ENCODE measurements around the gene PPP1R14C.

The PPP1R14C gene

DNA sequence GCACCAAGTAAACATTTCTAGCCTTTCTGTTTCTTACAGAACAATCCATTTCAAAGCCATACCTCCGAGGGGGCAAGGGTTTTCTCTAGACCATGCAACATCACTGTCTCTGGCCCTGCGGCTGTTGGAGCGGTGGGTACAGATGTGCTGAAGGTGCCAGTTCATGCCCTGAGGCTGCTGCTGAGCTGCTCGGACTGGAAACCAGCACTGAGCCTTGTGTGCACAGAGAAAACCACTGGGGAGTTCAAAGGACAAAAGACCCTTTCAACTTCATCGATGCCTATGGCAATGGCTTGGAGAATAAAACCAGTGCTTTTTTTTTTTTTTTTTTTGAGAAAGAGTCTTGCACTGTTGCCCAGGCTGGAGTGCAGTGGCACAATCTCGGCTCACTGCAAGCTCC is 132.6 kb downstream of the PPP1R14C start:
- DNase-seq: no peak

DNA sequence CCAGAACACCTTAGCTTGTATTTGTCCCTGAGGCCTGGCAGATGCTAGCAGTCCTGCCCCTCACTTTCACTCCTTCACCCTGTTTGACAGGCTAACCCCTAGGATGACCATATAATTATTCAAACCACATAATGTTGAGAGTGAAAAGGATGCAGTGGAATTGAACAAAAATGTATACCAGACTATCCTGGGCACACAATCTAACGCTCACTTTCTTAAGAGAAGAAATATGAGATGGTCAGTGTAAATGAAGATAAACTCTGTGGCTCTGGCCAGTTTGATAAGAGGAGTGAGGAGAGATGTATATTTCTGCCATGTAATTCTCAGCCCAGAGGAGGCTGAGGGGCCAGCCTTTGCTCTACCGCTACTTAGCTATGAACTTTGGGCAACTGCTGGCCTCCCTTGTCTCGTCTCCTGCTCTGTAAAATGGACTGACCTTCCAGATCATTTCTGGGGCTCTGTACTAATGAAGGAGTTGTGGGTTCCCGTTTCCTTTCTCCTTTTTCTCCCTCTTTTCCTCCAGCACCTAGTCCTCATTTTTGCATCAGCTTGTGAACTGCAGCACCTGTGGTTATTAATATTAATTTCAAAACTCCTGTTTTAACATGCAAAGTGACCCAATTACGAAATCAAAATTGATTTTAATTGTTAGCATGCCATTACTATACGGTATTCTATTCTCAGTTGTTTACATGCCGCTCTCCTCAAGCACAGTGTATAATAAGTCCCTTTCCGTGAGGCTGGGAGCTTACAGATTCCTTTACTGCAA is 133.5 kb downstream of the PPP1R14C start:
- DNase-seq: no peak

DNA sequence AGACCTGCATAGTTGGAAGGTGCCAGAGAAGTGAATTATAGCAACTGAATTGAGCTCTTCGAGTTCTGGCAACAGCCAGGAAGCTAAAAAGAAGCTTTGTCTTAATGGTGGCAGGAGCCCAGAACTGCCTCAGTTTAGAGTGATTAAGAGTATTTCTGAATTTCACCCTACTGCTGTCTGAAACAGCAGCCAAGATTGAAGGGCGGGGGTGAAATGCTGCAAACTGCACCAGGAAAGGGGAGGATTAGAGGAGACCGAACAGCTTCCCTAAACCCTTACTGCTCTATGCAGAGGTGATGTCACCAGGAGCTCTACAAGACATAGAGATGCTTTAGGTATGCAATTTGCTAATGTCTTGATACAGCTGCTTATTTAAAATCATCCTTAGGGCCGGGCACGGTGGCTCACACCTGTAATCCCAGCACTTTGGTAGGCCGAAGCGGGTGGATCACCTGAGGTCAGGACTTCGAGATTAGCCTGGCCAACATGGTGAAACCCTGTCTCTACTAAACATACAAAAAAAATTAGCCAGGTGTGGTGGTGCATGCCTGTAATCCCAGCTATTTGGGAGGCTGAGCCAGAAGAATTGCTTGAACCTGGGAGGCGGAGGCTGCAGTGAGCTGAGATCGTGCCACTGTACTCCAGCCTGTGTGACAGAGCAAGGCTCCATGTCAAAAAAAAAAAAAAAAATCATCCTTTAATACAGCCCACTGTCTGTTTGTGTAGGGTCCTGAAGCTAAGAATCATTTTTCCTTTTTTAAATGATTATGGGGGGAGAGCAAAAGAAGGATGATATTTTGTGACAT is 134.3 kb downstream of the PPP1R14C start:
- no peak for DNase-seq

DNA sequence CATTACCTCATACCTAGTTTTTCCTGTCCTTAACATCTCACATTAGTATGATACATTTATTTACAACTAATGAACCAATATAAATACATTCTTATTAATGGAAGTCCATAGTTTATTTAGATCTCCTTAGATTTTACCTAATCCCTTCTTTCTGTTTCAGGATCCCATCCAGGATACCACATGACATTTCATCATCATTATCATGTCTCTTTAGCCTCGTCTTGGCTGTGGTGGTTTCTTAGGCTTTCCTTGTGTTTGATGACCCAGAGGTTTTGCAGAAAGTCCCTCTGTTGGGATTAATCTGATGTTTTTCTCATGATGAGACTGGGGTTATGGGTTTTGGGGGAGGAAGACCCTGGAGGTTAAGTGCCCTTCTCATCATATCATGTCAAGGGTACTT is 136.7 kb downstream of the PPP1R14C start:
- DNase-seq: no peak

DNA sequence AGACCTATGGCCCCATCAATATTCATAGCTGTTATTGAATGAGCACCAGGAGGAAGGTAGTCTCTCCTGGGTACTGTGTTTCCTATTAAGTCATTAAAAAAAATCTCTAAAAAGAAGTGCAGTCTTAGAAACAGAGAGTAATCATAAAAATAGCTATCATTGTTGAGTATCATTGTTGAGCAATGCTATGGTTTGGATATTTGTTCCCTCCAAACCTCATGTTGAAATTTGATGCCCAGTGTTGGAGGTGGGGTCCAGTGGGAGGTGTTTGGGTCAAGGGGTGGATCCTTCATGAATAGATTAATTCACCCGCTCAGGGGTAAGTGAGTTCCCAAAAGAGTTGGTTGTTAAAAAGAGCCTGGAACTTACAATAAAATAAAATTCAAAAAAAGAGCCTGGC is 137.9 kb downstream of the PPP1R14C start:
- DNase-seq: no peak

DNA sequence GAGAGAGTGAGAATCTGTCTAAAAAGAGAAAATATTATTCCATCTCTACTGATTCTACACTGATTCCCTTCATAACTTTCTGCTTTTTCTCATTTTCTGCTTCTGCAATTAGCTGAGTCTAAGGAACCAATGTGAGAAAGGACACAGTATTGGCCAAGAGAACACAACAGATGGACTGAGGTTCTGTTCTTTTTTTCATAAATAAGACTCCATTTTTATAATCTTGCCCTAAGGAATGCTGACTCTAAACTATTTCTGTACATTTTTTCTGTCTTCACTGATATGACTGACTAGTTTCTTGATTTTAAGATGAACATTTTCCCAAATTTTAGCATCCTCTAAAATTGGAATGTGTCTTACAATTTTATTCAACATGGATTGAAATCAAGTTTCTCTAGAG is 138.9 kb downstream of the PPP1R14C start:
- DNase-seq: no peak

DNA sequence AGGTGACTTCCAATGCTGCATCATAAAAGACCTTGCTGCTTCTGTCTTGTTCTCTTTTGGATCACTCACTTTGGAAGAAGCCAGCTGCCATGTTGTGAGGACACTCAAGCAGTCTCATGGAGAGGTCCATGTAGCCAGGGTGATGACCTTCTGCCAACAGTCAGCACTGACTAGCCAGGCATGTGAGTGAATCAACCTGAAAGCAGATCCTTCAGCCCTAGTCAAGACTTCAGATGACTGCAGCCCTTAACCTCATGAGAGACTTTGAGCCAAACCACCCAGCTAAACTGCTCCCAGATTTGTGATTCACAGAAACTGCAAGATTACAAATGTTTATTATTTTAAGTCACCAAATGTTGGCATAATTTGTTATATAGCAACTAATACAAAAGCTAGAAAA is 140.0 kb downstream of the PPP1R14C start:
- no peak for DNase-seq

DNA sequence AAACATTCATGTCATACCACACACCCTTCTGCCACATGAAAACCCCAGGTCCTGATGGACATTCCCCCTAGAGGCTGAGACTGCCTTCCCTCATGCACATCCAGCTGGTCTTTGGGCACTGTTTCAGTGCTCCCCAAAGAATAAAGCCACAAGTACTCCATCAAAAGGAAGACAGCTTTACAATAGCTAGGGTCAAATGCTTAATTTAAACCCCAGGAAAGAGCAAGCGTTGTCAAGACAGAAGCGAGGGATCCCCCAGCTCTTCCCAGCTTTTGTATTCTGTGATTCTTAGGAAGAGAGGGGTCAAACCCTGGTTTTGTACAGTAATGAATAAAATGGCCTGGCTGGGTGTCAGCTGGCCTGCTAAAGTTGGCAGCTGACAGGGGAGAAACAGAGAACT is 143.6 kb downstream of the PPP1R14C start:
- DNase-seq: no peak

DNA sequence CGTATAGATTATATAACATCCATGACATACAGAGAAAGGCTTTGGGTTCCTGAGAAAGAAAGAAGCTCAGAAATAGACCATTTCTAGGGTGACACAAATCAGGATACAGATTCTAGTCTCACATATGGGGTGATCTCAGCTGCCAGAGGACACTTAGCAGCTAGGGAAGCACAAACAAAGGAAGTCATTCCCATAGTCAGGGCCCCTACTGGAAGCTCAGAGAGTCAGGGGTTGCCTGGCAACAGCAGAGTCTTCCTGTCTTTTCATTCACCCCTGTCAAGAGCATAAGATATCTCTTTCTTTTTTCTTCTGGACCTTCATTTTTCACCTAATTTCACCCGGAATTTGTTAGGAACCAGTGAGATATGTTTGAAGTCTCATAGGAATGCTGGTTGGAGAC is 144.1 kb downstream of the PPP1R14C start:
- DNase-seq: no peak

DNA sequence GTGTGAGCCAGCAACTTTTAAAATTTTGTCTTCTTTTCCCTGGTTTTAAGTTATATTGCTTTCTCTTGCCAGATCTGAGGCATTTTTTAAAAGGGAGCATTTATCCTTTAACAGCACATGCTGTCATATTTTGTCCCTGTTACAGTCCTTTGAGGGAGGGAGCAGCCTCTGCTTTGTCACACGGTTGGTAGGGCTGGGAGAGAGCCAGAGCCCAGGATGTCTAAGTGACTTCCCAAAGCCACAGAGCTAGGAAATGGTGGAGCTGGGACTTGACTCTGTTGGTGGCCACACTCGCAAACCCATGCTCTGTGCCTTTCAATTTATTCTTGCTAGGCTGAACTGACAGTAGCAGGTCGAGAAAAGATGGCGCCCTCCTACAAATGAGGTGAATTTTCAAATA is 145.6 kb downstream of the PPP1R14C start:
- DNase-seq: no peak

DNA sequence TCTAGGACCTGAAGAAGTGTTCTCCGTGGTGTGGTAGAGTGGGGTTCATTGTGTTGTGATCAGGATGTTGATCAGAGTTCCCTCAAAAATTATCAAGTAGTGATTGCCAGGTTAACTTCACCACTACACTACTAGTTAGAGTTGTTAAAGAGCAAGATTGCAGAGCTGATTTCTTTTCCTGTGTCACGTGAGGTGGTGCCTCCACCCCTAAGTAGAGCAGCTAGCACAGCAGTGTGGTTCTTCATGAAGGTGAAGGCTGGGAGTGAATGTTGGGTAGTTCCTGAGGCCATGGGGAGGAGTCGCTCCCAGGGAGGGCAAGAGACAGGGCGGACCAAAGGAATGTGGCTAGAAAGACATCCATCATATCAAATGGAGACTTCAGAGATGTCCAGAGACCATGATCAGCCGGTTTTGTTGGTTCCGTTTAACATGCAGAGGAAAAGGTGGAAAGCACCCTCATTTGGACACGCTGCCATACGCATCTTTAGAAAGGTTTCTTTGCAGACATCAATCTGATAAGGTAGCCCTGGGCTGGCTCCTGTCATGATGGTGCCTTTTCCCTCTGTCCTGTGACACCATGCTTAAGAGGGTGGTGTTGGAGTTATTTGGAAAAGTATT is 146.7 kb downstream of the PPP1R14C start:
- DNase-seq: no peak

DNA sequence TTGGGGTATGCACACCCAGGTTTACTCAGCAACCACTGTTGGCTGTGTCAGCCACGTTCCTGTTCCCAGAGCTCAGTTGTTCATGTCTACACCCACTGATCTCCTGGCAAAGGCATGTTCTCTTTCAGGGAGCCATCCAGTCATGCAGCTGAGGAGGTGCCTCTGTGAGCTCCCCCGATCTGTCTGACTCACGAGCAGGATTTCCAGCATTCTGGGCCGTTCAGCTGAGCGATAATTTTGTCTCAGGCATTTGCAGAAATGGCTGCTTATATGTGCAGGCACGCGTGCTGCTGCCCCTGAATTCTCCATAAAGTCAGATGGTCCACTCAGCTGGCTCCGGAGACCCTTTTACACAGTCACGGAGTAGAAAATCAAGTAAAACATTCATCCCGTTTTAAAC is 147.6 kb downstream of the PPP1R14C start:
- DNase-seq: no peak

DNA sequence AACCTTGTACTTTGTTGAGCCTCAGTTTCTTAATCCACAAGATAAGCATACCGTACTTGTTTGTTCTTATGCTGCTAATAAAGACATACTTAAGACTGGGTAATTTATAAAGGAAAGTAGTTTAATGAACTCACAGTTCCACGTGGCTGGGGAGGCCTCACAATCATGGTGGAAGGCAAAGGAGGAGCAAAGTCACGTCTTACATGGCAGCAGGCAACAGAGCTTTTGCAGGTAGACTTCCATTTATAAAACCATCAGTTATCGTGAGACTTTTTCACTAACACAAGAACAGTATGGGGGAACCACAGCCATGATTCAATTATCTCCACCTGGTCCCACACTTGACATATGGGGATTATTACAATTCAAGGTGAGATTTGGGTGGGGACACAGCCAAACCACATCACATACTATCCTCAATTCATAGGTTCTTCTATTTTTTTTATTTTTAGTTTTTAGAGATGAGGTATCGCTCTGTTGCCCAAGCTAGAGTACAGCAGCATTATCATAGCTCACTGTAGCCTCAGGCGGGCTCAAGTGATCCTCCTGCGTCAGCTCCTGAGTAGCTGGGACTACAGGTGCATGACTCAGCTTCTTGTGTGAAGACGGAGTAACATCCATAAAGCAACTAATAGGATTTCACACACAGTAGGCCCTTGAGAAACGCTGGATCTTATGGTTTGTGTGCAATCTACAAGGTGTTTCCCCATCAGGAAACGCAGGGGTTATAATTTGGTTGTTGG is 149.3 kb downstream of the PPP1R14C start:
- no peak for DNase-seq

DNA sequence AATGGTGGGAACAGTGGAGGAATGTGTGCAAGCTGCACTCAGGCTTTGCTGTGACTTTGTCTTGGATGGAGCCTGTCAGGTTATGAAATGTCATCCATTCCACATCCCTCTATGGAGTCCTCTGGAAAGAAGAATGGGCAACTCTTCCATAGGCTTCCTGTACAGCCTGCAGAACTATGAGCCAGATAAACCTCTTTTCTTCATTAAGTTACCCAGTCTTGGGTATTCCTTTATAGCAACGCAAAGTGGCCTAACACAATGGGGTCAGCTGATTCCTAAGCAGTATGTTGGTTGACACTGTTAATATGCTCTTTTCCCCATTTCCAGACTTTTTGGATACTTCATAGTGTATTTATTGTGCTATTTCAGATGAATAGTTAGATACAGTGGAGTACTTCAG is 150.2 kb downstream of the PPP1R14C start:
- no peak for DNase-seq

DNA sequence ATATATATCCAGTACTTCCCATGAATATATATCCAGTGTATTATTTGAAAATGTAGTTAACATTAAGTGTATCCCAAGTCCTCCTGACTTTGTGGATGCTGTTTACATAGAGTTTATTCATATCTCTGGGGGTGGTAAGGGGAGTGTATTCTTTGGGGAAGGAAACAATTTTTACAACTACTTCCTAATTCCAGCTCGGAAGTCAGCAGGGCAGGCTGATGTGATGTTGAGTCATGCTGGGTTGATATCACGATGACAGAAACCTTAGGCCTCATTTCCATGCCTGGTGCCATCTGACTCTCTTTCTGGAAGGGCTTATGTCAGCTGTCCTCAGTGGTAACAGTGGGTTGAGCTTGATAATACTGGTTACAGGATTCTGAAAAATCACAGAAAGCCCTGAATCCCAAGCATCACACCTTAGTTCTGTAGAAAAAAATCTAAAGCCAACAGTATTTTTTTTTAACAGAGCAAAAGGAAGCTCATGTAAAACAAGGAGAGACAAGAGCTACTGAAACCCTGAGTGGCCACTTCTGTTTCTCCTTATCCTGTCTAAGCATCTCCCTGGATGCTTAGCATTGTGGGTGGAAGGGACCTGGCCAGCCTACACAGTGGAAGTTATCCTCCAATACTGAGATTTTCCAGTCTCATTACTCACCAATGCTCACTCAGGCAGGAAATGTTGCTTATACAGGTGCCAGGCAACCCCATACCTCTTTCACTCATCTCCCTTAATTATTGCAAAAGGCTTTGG is 150.8 kb downstream of the PPP1R14C start:
- no peak for DNase-seq

DNA sequence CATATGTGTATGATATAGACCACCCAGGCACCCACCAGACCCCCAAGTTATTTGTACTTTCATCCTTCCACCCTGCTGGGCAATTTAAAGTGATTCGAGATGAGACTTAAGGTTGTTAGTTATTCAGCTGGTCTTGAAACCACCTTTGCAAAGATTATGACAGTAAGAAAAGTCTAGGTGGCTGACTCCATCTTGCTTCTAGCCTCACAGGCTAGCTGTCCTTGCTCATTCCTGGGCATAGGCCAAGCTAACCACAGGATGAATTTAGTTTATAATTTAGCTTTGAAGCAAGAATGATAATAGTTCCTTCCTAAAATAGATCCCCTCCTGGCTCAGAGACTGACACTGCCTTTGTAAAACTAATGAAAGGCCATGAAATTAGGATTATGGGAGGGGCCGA is 154.0 kb downstream of the PPP1R14C start:
- DNase-seq: no peak

DNA sequence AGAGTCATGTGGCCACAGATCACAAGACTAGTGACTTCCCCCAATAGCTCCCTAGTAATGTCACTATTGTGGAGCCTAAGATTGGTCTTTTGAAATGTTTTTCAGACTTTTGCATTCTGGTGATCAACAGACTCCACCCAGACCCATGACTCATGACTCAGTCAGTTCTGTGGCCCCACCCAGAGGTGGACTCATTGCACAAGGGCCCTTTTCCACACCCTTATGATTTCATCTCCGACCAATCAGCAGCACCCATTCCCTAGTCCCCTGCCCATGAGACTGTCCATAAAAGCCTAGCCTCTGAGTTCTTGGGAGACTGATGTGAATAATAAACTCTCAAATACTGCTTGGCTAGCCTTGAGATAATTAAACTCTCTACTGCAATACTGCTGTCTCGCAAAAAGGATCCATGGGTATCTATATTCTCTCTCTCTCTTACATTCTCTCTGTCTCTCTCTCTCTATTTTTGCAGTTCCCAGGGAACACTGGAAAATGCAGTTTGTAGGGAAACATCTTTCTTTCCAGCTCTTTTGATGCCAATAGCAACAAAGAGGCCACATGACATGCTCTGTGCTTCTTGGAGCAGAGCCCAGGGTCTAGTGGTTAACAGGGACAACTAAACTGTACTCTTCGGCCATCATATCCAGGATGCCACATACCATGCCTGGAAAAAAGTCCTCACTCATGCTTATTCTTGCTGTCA is 154.6 kb downstream of the PPP1R14C start:
- DNase-seq: no peak

DNA sequence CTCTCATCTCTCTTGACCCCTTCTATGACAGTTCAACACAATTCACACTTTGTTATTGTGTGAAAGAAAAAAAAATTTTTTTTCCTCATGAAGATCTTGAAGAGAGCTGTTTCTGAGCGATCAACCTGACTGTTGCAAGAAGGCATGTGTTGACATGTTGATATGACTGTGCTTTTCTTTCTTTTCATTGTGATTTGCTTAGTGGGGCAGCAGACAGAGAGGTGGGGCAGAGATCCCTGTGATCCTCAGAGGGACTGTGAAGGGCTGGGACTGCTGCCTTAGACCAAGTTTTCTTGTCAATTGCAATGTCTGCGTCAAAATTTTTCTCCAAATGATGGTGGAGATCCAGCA is 155.2 kb downstream of the PPP1R14C start:
- DNase-seq: no peak

DNA sequence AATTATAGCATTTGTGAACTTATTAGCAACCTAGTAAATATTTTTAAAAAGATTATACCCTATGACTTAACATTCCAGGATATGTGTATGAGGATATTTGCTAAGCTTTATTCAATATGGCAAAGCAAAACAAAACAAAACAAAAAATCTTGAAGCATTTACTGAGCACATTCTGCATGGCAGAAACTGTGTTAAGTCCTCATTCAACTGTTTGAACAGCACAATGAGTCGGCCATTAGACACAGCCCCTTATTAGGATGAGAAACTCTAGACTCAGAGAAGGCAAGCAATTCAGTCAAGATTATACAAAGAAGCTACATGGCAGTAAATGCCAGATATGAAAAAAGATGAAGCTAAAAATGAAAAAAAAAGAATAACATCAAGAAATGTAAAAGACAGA is 155.8 kb downstream of the PPP1R14C start:
- no peak for DNase-seq

Data from AML-193 (cell line).